GM18858 (cell line): ENCODE results near the gene ZEB2.
A peak's percentile ranks its signal among the peaks of the same experiment; 100 is the strongest.

Experiments used
- ATAC-seq: cut with Tn5 transposase; IDR thresholded peaks from one replicate; pipeline ENCODE4 v1.9.1; 2021; ENCODE audit not compliant: unreplicated experiment

The ZEB2 gene

DNA sequence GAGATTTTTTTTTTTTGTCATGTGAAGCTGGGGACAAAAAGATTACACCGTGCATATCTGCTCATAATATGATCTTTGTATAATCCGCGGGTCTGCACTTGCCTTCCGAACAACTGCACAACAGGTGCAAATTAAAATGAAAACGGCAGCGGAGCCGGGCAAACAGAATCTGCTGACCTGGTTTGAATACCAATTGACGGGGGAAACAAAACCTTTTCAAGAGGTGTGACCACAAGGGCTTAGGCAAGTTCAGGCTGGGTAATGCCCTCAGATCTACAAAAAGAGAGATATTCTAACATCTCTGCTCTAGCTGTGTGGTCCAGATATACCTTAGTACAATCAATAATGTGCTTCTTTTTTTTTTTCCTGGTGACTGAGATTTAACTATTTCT is 88.5 kb downstream of the ZEB2 start:
- no peak for ATAC-seq

DNA sequence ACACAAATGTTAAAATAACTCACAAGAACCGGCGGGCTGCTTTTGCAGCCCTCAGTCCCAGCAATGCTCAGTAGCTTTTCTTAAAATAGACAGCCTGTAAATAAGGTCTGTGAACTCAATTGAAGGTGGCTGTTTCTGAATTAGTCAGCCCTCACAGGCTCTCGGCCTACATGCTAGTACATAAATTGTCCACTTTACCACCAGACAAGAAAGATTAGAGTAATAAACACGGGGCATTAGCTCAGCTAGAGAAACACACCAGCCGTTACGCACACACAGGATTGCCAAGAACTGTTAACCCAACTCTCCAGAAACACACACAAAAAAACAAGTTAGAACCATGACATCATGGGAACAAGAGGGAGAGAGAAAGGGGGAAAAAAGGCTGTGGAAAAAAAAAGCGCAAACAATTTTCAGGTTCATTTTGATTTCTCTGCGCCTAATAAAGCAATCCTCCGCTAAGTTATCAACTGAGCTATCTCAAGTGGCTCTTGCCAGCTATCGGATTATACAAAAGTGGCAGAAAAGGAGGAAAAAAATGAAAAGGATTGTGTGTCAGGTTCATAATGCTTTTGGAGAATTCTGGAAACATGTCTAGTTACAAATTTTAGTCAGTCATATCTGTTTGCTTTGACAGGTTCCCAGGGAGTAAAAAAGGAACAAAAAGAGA is 89.1 kb downstream of the ZEB2 start:
- peak; percentile 98 for ATAC-seq

DNA sequence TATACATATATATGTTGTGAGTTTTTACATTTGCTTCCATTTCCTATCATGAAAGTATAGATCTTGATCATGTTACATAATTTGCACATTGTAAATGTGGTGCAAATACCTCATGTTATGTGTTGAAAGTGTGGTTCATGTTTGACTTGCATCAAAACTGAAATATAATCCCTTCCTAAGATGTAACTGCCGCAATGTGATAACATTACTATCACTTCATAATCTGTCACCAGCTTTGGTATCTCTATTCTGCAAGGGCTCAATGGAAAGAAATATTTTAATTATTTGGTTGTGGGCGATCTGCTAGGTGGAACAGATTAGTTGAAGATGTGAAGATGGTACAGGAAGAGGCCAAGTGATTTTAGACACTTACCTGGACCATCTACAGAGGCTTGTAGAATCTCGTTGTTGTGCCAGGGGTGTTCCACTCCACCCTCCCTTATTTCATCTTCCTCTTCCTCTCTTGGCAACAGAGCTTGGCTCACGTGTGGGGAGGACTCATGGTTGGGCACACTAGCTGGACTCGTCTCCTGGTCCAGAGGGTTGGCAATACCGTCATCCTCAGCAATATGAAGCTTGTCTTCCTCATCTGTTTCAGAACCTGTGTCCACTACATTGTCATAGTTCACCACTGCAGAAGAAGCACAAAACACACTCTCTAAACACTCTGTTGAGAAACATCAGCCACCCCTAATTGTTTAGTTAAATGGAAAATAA is 90.4 kb downstream of the ZEB2 start:
- no peak for ATAC-seq

DNA sequence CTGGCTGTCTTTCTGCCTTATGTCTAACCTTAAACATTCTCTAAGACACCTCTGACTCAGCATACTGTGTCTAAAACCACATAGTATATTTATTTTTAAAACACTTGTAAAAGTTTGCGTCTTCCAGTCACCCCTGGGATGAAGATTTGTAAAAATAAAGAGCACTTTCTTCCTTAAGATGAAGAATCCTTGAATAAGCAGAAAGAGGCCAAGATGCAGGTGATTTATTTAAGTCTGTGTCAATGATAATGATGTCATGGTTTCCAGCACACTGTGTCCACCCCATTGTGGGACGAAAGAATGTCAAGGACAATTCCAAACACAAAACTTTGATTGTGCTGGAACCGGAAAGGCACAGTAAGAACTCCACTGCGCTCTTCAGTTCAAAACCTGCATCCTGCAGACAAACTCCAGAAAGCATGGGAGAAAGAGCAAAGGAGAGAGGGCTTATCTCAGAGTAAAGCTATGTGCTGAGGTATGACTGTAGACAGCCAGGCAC is 92.9 kb downstream of the ZEB2 start:
- ATAC-seq, result no peak

DNA sequence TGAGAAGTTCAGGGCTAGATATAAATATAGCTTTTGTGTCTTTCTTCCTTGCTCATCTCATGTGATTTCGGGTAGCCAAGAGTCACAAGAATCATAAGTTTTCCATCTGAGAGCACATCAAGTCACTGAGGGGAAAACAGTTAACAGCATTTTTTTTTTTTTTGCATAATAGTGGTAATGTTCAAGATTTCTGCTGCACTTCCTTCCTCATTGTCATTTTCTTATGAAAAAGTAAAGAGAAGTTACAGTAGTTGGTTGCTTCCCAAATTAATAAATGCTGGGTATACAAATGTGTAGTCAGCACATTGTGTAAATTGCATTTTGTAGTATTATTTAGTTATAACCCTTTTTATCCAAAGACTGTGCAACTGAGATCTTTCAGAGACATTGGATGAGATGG is 93.6 kb downstream of the ZEB2 start:
- ATAC-seq, result no peak

DNA sequence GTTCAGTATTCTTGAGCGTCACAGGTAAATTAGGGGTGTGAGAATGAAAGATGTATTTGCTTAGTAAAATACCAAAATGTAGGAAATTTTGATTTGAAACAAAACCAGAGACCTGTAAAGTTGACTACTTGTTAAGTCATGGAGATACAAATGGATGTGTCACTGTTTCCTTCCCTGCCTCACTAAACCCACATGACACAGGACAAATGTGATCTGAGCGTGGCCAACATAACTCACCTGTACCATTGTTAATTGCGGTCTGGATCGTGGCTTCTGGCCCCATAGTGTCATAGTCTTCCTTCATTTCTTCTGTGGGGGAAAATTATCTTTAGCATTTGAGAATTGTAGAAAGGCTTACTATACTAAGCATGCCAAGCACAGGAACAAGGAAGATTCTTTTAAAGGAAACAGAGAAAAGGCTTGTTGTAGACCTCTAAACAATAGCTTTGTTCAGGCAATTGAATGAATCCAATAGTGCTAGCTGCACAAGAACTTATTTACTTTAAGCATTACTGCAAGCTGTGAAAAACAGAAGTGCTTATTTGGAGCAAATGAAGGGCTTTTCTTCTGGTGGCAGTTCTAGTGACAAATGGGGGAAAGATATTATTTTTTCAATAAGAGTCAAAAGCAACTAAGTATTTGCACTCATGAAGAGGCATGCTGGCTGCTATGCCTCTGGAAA is 95.2 kb downstream of the ZEB2 start:
- no peak for ATAC-seq

DNA sequence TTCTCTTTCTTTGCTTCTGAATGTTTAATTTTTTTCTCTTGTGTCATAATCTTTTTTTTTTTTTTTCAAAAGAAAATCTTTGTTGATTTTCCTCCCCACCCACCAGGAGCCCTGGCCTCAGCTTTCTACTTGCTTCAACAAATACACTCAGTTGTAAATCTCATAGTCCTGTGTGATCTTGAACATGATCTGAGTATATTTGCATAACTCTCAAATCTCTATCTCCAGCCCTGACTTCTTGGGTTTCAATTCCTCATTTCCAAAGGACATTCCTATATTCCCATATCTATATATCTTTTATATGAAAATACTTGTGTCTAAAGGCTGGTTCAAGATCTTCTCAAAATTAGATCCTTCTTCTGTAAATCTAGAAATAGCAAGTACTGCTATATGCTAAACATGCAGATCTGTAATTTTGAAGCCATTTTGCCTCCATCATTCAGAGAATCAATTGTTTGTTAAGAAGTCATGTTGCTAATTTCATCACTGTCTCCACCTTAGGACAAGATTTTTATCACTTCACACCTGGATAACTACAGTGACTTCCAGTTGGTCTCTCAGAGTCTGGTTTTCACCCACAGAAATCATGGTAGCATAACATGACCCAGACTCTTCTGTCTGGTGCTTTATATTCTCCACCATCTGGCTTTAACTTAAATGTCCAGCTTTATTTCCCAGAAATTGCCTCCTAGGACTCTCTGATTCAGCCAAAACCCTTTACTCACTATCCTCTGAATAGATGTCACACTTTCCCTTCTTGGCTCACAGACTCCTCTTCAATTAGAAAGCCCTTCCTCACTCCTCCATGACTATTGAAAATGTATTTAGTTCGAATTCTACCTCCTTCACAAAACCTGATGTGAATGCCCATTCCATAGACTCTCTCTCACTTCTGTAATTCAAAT is 98.1 kb downstream of the ZEB2 start:
- no peak for ATAC-seq

DNA sequence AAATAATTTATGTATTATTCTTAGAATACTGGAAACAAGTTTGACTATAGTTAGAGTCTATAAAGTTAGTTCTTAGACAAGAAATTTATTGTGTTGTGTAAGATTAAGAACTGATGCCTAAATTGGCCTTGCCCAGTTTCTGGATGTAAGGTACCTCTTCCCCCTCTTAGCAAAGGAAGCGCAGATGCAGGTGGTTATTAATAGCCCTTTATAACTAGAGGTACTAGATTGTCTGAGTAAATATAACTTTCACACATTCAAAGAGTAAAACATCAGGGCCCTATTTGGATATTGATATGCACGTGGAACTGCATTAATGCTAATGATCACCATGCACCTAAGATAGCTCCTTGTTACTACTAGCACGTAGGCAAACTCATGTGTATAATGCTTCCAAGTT is 100.7 kb downstream of the ZEB2 start:
- ATAC-seq, result no peak

DNA sequence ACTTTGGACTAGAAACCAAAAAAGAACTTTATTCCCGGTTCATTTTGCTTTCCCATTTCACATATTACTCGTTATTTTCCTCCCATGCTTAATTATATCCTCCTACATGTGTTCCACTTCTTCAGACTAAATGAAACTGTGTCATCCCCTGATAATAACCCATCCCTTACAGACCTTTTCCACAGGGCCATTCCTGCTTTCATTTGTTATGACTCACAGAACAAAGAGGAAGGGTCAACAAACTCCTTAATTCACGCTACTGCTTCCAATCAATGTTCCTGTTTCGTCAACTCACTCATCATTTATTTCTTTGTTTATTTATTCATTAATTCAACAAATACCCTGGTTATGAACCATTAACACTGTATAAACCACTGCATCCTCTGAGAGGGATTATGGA is 104.5 kb downstream of the ZEB2 start:
- ATAC-seq, result no peak

DNA sequence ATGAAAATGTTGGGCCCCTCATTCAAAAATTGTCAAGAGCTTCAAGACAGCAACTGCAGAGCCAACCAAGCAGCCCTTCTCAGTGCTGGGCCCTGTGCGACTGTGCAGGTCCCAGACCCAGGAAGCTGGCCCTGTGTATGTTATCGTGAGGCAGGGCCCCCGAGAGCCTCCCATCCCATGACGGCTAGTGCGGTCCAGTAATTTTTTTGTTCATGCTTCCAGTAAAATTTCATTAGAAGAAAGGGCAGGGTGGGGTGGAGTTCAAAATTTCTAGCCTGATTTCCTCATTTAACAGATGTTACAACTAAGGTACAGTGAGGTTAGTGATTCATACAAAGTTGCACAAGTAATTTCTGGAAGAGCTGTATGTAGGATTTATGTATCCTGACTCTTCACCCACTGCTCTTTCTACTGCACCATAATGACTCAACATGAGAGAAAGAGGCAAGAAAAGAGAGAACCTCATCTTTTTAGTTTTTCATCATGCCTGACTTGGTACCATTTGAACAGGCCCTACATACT is 105.5 kb downstream of the ZEB2 start:
- peak; percentile 93 for ATAC-seq

DNA sequence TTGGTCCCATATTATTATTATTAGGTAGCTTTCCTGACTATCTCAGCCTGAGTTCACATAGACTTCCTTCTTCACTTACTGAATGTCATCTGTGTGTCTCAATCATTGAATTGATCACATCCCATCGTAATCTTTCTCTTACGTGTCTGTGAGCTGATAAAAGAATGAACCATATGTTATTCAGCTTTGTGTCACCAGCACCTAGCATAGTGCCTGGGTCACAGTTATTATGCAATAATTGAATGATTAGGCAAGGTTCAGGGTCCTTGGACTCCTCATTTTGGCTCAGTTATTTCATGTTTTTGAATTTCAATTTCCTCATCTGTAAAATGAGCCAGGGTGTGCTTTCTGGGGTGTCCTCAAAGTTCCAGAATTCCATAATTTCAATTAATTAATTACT is 107.2 kb downstream of the ZEB2 start:
- ATAC-seq, result no peak

DNA sequence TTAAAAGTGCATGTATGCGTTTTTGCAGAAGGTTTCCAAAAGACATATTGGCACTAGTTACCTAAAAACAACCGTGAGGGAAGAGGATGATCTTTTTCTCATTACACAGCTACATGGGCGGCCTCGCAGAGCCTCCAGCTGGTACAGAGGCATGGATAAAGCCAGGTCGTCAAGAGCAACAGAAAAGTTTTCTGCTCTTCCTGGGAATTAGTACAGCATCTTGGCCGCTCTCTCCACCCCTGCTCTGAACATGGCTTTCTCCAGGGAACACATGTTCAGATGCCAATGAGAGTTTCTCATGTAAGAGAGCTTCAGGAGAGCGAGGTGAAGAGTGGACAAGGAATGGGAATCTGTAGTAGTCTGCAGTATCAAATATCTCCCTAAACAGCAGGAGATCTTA is 108.4 kb downstream of the ZEB2 start:
- ATAC-seq, result no peak

DNA sequence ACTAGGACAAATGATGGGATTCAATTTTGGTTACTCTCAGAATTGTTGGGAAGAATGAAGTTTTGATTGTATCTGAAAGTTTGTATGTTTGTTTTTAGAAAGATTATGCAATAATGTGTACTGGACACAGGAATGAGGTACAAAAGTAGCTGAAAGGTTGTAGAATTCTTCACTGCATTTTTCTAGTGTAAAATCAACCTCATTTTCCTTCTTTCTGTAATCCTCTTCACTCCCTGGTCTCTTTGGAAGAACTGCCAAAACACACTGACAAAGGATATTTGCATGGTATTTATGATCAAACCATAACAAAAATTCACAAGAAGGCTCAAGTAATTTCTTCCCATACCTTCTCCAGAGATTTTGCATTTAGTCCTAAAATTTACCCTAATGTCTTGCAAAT is 110.7 kb downstream of the ZEB2 start:
- no peak for ATAC-seq

DNA sequence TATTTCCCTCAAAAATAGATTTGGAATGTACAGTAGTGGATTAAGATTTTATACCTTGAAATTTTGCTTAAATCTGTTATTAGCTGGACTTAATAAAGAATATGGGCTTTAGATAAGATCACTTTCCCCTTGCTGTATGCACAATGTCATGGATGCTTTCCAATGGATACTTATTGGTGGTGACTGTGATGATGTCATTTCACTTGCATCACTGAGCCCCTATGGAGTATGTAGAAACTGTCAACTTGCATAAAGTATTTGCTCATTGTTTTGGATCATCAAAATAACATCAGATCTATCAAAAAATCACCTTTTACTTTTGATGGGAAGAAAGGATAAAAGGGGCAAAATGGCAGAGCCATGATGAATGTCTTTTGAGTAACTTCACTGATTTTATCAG is 112.7 kb downstream of the ZEB2 start:
- no peak for ATAC-seq

DNA sequence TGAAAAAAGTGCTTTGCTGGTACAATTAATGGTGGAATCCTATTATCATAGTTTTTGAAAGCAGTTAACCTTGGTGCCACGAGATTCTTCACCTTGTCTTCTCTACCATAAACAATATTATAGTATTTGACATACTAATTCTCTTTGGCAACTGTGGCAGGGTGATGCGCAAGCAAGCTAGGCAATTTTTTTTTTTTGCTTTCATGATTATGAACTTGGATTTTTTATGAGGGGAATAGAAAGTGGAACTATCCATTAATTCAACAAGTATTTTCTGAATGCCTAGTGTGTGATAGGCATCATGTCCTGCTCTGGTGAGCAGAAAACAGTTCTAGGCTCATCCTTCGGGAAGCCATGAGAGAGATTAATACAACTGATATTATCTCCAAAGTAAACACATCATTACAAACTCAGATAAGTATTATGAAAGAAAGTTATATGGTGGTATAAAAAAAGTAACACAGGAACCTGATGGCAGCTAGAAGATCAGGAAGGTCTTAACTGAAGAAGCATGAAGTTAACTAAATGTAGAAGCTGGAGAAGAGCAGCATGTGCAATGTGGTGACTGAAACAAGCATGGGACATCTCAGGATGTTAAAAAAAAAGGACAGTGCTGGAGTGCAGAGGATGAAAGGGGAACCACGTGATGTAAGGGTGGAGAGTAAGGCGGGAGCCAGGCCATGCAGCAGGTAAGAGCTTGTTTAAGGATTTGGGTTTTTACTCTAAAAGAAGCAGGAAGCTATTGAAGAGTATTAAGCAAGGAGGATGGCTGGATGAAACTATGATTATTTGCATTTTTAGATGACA is 113.7 kb downstream of the ZEB2 start:
- no peak for ATAC-seq

DNA sequence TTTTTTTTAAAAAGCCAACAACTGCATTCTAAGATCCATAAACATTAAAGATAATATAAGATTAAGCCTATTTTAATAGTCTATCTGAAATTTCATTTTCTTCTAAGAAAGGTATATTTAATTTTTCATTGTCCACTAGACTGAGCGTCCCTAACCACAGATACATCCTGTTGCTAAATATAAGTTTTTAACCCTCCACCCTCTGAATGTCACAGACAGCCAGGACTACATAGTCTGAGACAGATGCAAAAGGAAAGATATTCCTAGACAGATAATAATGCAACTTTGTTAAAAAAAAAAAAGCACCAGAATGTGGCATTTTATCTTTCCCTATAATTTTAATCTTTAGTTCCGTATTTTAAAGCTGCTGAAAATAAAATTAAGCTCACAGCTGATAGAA is 114.6 kb downstream of the ZEB2 start:
- no peak for ATAC-seq

DNA sequence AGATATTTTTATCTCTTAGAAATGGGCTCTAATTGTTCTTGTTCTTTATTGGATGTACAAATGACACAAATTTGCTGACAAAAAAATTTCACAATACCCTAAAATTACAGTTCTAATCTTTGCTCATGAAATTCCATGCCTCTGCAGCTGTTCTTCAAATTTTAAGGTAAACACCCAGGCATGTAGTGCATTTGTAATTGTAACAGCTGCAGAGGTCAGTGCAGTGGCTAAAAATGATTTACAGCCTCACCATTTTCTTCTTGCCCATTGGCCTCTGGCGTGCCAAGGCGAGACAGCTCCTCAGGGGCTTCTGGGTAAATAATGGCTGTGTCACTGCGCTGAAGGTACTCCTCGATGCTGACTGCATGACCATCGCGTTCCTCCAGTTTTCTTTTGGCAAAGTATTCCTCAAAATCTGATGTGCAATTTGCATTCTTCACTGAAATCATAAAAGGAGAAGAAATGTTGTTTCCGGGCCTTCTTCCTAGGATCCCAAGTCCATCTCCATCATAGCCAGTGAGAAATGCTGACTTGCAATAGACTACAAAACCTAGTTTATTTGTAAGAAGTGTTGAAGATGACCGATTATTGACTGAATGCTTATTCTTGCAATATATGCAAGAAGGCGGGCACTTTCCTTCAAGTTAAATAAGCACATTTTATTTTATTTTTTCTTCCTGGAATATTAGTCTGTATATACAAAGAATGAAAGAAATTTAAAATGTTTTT is 115.2 kb downstream of the ZEB2 start:
- ATAC-seq, result no peak

DNA sequence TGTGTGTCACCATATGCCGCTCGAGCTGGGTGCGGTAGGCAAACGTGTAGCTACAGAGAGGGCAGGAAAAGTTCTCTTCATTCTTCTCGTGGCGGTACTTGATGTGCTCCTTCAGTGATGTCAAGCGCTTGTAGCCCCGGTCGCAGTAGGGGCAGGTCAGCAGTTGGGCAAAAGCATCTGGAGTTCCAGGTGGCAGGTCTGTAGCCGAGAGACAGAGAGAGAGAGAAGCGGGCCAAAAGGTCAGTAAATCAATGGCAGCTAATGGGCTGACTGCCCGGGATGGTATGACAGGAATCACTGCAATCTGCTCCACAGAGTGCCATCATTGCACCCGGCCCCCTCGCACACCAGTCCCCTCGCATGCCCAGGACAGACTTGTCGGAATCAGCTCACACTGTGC is 116.0 kb downstream of the ZEB2 start:
- no peak for ATAC-seq

DNA sequence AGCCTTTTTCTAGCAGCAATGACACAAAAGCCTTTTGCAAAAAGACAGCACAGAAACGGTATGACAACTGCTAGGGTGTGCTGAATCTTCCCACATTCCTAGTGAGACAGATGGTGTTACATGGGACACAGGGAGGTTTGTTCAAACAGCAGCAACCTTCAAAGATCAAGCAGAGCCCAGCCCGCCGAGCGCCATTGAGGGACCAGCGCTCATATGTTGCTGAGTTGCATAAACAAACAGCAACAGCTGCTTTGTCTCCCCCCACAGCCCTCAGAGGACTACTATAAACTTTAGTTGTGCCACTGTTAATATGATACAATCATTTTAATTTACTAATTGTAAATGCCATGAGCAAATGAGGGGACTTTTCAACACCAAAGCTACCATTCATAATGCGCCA is 117.7 kb downstream of the ZEB2 start:
- ATAC-seq, result no peak
